ENCODE results near the gene AMIGO2.
"Not testable (repeated sequence)": the region's sequence is repeated elsewhere in the genome, so short reads cannot be mapped to it uniquely, and the experiment has no call there.

AMIGO2 gene

GRCh38 chr12:47067176-47067575 lies 12.6 kb downstream of the AMIGO2 start:
- H3K79me1 ChIP-seq (ENCODE audit: low read length): no peaks in the 10 kb centered on the region
- H2AK5ac ChIP-seq (ENCODE audit: low read length): no peak overlapping the region
- WGBS (ENCODE audit: extremely low coverage, insufficient coverage, insufficient read length): no CpG with 5 or more reads among the region's 1 CpG

GRCh38 chr12:47066278-47067025 lies 13.3 kb downstream of the AMIGO2 start:
- Histone ChIP-seq H3K18ac (ENCODE audit: low read length) (no peak overlapping the region), H3K36me3 (ENCODE audit: control insufficient read depth in 1 of 2, insufficient read depth in 2 of 2, low read length in 2 of 2) (no peaks in the 10 kb centered on the region), H3K79me1 (ENCODE audit: low read length) (no peaks in the 10 kb centered on the region), H4K8ac (ENCODE audit: low read depth, low read length) (no peak overlapping the region), H2BK12ac (ENCODE audit: low read length) (no peak overlapping the region), H2BK120ac (ENCODE audit: insufficient read depth, low read length, poor library complexity) (no peak overlapping the region), H3K9me3 (ENCODE audit: insufficient read depth, low read depth, low read length) (no peaks in the 10 kb centered on the region), H3K27me3 (ENCODE audit: insufficient read depth, low read length) (no peaks in the 10 kb centered on the region), H3K4me2 (ENCODE audit: low read length) (no peak overlapping the region), H3K27ac (ENCODE audit: low read depth, low read length) (no peak overlapping the region), H4K12ac (ENCODE audit: low read depth, low read length) (no peak overlapping the region), H2AFZ (ENCODE audit: insufficient read depth, low read length, poor library complexity) (no peak overlapping the region), H3K79me2 (ENCODE audit: control insufficient read depth, insufficient read depth, low read length, poor library complexity) (no peaks in the 10 kb centered on the region), H3K14ac (ENCODE audit: low read length) (no peak overlapping the region), H3K9ac (ENCODE audit: low read length) (no peak overlapping the region), H2AK5ac (ENCODE audit: low read length) (no peak overlapping the region), H4K91ac (ENCODE audit: low read depth, low read length) (no peak overlapping the region), H3K23ac (ENCODE audit: low read length) (no peak overlapping the region), H3K4me1 (ENCODE audit: control insufficient read depth in 1 of 2, insufficient read depth in 2 of 2, low read length in 2 of 2) (no peaks in the 10 kb centered on the region), H3K4me3 (ENCODE audit: low read depth, low read length) (no peak overlapping the region), H2BK5ac (ENCODE audit: low read depth, low read length, poor library complexity) (no peak overlapping the region), H3K4ac (ENCODE audit: low read depth, low read length) (no peak overlapping the region)
- no peak for DNase-seq
- no CpG with 5 or more reads among the region's 6 CpGs for WGBS (ENCODE audit: extremely low coverage, insufficient coverage, insufficient read length)

More at GRCh38 chr12:47067176-47067575, 12.6 kb downstream of the AMIGO2 start:
- H2BK12ac ChIP-seq (ENCODE audit: low read length): no peak overlapping the region
- H3K4me3 ChIP-seq (ENCODE audit: low read depth, low read length): no peak overlapping the region
- no peaks in the 10 kb centered on the region for H3K4me1 ChIP-seq (ENCODE audit: control insufficient read depth in 1 of 2, insufficient read depth in 2 of 2, low read length in 2 of 2)
- no peak overlapping the region for H3K23ac ChIP-seq (ENCODE audit: low read length)
- no peak overlapping the region for H3K9ac ChIP-seq (ENCODE audit: low read length)
- H3K4me2 ChIP-seq (ENCODE audit: low read length): no peak overlapping the region
- H3K36me3 ChIP-seq (ENCODE audit: control insufficient read depth in 1 of 2, insufficient read depth in 2 of 2, low read length in 2 of 2): no peaks in the 10 kb centered on the region
- H3K27ac ChIP-seq (ENCODE audit: low read depth, low read length): no peak overlapping the region
- H4K8ac ChIP-seq (ENCODE audit: low read depth, low read length): no peak overlapping the region
- DNase-seq: no peak
- H2BK5ac ChIP-seq (ENCODE audit: low read depth, low read length, poor library complexity): no peak overlapping the region
- H4K91ac ChIP-seq (ENCODE audit: low read depth, low read length): no peak overlapping the region
- no peaks in the 10 kb centered on the region for H3K79me2 ChIP-seq (ENCODE audit: control insufficient read depth, insufficient read depth, low read length, poor library complexity)
- H3K18ac ChIP-seq (ENCODE audit: low read length): no peak overlapping the region
- H3K9me3 ChIP-seq (ENCODE audit: insufficient read depth, low read depth, low read length): no peaks in the 10 kb centered on the region
- no peak overlapping the region for H3K14ac ChIP-seq (ENCODE audit: low read length)
- no peaks in the 10 kb centered on the region for H3K27me3 ChIP-seq (ENCODE audit: insufficient read depth, low read length)
- H2BK120ac ChIP-seq (ENCODE audit: insufficient read depth, low read length, poor library complexity): no peak overlapping the region
- H4K12ac ChIP-seq (ENCODE audit: low read depth, low read length): no peak overlapping the region
- H3K4ac ChIP-seq (ENCODE audit: low read depth, low read length): no peak overlapping the region
- no peak overlapping the region for H2AFZ ChIP-seq (ENCODE audit: insufficient read depth, low read length, poor library complexity)

- Histone ChIP-seq H2AK5ac (ENCODE audit: low read length) (no peak overlapping the region), H4K8ac (ENCODE audit: low read depth, low read length) (no peak overlapping the region), H3K79me2 (ENCODE audit: control insufficient read depth, insufficient read depth, low read length, poor library complexity) (no peaks in the 10 kb centered on the region), H2BK12ac (ENCODE audit: low read length) (no peak overlapping the region), H3K27ac (ENCODE audit: low read depth, low read length) (no peak overlapping the region), H3K14ac (ENCODE audit: low read length) (no peak overlapping the region), H3K9me3 (ENCODE audit: insufficient read depth, low read depth, low read length) (no peaks in the 10 kb centered on the region), H3K27me3 (ENCODE audit: insufficient read depth, low read length) (no peaks in the 10 kb centered on the region), H2BK5ac (ENCODE audit: low read depth, low read length, poor library complexity) (no peak overlapping the region), H3K4ac (ENCODE audit: low read depth, low read length) (no peak overlapping the region), H3K79me1 (ENCODE audit: low read length) (no peaks in the 10 kb centered on the region), H3K18ac (ENCODE audit: low read length) (no peak overlapping the region), H2AFZ (ENCODE audit: insufficient read depth, low read length, poor library complexity) (no peak overlapping the region), H3K23ac (ENCODE audit: low read length) (no peak overlapping the region), H3K9ac (ENCODE audit: low read length) (no peak overlapping the region), H2BK120ac (ENCODE audit: insufficient read depth, low read length, poor library complexity) (no peak overlapping the region), H3K4me3 (ENCODE audit: low read depth, low read length) (no peak overlapping the region), H4K91ac (ENCODE audit: low read depth, low read length) (no peak overlapping the region), H3K36me3 (ENCODE audit: control insufficient read depth in 1 of 2, insufficient read depth in 2 of 2, low read length in 2 of 2) (no peaks in the 10 kb centered on the region), H4K12ac (ENCODE audit: low read depth, low read length) (no peak overlapping the region), H3K4me1 (ENCODE audit: control insufficient read depth in 1 of 2, insufficient read depth in 2 of 2, low read length in 2 of 2) (no peaks in the 10 kb centered on the region), H3K4me2 (ENCODE audit: low read length) (no peak overlapping the region)
- no CpG with 5 or more reads among the region's 1 CpG for WGBS (ENCODE audit: extremely low coverage, insufficient coverage, insufficient read length)
- no peak for DNase-seq
These were observed 14.2 kb downstream of the AMIGO2 start for GRCh38 chr12:47065546-47065945.

GRCh38 chr12:47058640-47059039 lies 21.1 kb downstream of the AMIGO2 start:
- not testable (repeated sequence) for H3K79me2 ChIP-seq (ENCODE audit: control insufficient read depth, insufficient read depth, low read length, poor library complexity); H4K91ac ChIP-seq (ENCODE audit: low read depth, low read length); H3K9ac ChIP-seq (ENCODE audit: low read length); H3K9me3 ChIP-seq (ENCODE audit: insufficient read depth, low read depth, low read length); H3K4me1 ChIP-seq (ENCODE audit: control insufficient read depth in 1 of 2, insufficient read depth in 2 of 2, low read length in 2 of 2); H3K27me3 ChIP-seq (ENCODE audit: insufficient read depth, low read length); H4K12ac ChIP-seq (ENCODE audit: low read depth, low read length); H3K4me3 ChIP-seq (ENCODE audit: low read depth, low read length); DNase-seq; H2BK120ac ChIP-seq (ENCODE audit: insufficient read depth, low read length, poor library complexity); H3K36me3 ChIP-seq (ENCODE audit: control insufficient read depth in 1 of 2, insufficient read depth in 2 of 2, low read length in 2 of 2); H3K4me2 ChIP-seq (ENCODE audit: low read length); H3K27ac ChIP-seq (ENCODE audit: low read depth, low read length); H3K79me1 ChIP-seq (ENCODE audit: low read length); H3K18ac ChIP-seq (ENCODE audit: low read length); H2AFZ ChIP-seq (ENCODE audit: insufficient read depth, low read length, poor library complexity); H2BK12ac ChIP-seq (ENCODE audit: low read length); H3K14ac ChIP-seq (ENCODE audit: low read length); H3K23ac ChIP-seq (ENCODE audit: low read length); H2AK5ac ChIP-seq (ENCODE audit: low read length); H2BK5ac ChIP-seq (ENCODE audit: low read depth, low read length, poor library complexity); H4K8ac ChIP-seq (ENCODE audit: low read depth, low read length); H3K4ac ChIP-seq (ENCODE audit: low read depth, low read length)
- WGBS (ENCODE audit: extremely low coverage, insufficient coverage, insufficient read length): no CpG with 5 or more reads among the region's 2 CpGs

Measured in trophoblast cell (in vitro differentiated cells and primary cell).